ENCODE results near the gene ANKRD33. TPM values are rescaled to one million over a fixed set of nuclear protein-coding genes. Genes with fewer than 3 reads are reported as not detected.

Gene ANKRD33
- total RNA-seq, 1 donor from 2014 or later = not detected

GRCh38 chr12:51907083-51907855 is 19.4 kb downstream of the ANKRD33 start, which contains the start of gene ACVRL1:
Gene ACVRL1, plus strand, starts transcription at chr12:51907504. Its CDS starts 4,971 bp downstream, at chr12:51912475.
- DNase-seq (ENCODE audit: low read depth) = no peak
- FAIRE-seq = no peak
- no peak within 1 kb of the TSS for H3K4me3 ChIP-seq (ENCODE audit: low read depth, low read length)
- TF ChIP-seq CTCF (IDR thresholded peaks at IDR 0.05; ENCODE audit: insufficient read depth, low read length, severe bottlenecking) = no peak
- no peaks in the 10 kb centered on the region for H3K36me3 ChIP-seq (ENCODE audit: control insufficient read depth, insufficient read depth, low read length)
- peaks cover 26% of the 10 kb centered on the region for H3K27me3 ChIP-seq (ENCODE audit: control insufficient read depth, insufficient read depth, low read length)

GRCh38 chr12:51907856-51908425 is 20.0 kb downstream of the ANKRD33 start:
- DNase-seq (ENCODE audit: low read depth) (no peak), FAIRE-seq (no peak)
- Histone ChIP-seq H3K27me3 (ENCODE audit: control insufficient read depth, insufficient read depth, low read length) (peaks cover 26% of the 10 kb centered on the region), H3K36me3 (ENCODE audit: control insufficient read depth, insufficient read depth, low read length) (no peaks in the 10 kb centered on the region), H3K4me3 (ENCODE audit: low read depth, low read length) (no peak overlapping the region)
- no peak for TF ChIP-seq CTCF (IDR thresholded peaks at IDR 0.05; ENCODE audit: insufficient read depth, low read length, severe bottlenecking)

- no peak for TF ChIP-seq CTCF (IDR thresholded peaks at IDR 0.05; ENCODE audit: insufficient read depth, low read length, severe bottlenecking)
- no peak for FAIRE-seq
- no peak overlapping the region for H3K4me3 ChIP-seq (ENCODE audit: low read depth, low read length)
- H3K36me3 ChIP-seq (ENCODE audit: control insufficient read depth, insufficient read depth, low read length) = no peaks in the 10 kb centered on the region
- no peak for DNase-seq (ENCODE audit: low read depth)
- H3K27me3 ChIP-seq (ENCODE audit: control insufficient read depth, insufficient read depth, low read length) = peaks cover 26% of the 10 kb centered on the region
These were observed 21.1 kb downstream of the ANKRD33 start for GRCh38 chr12:51908876-51909592.

- no peak for TF ChIP-seq CTCF (IDR thresholded peaks at IDR 0.05; ENCODE audit: insufficient read depth, low read length, severe bottlenecking)
- Histone ChIP-seq H3K4me3 (ENCODE audit: low read depth, low read length) (no peak overlapping the region), H3K36me3 (ENCODE audit: control insufficient read depth, insufficient read depth, low read length) (no peaks in the 10 kb centered on the region), H3K27me3 (ENCODE audit: control insufficient read depth, insufficient read depth, low read length) (peaks cover 26% of the 10 kb centered on the region)
- DNase-seq (ENCODE audit: low read depth) (no peak), FAIRE-seq (no peak)
These were observed 22.3 kb downstream of the ANKRD33 start for GRCh38 chr12:51910168-51910567.

GRCh38 chr12:51910691-51911090 is 22.8 kb downstream of the ANKRD33 start:
- peaks cover 26% of the 10 kb centered on the region for H3K27me3 ChIP-seq (ENCODE audit: control insufficient read depth, insufficient read depth, low read length)
- H3K36me3 ChIP-seq (ENCODE audit: control insufficient read depth, insufficient read depth, low read length) = no peaks in the 10 kb centered on the region

More at GRCh38 chr12:51910691-51911090, 22.8 kb downstream of the ANKRD33 start:
- FAIRE-seq (no peak), DNase-seq (ENCODE audit: low read depth) (no peak)
- no peak overlapping the region for H3K4me3 ChIP-seq (ENCODE audit: low read depth, low read length)
- TF ChIP-seq CTCF (IDR thresholded peaks at IDR 0.05; ENCODE audit: insufficient read depth, low read length, severe bottlenecking) = no peak

Measured in bronchial epithelial cell (primary cell).